Nephron (organoid): Measurements from ENCODE around the gene KRTAP12-3.

Source experiments
- H3K27ac Mint-ChIP-seq, 3 experiments: 2 replicates each; pipeline ENCODE4 v1.8.0; 2020; ENCODE audit warnings: mixed read lengths in 3 of 3, mild to moderate bottlenecking in 2 of 3, moderate library complexity in 1 of 3
- H3K27me3 Mint-ChIP-seq: 2 replicates; pipeline ENCODE4 v1.8.0; 2021; ENCODE audit warnings: low read depth, mild to moderate bottlenecking, moderate library complexity, mixed read lengths
- H3K36me3 Mint-ChIP-seq: 2 replicates; pipeline ENCODE4 v1.8.0; 2020; ENCODE audit warnings: low read depth, mixed read lengths
- H3K4me1 Mint-ChIP-seq: 2 replicates; pipeline ENCODE4 v1.8.0; 2020; ENCODE audit warnings: mixed read lengths
- H3K4me3 Mint-ChIP-seq, 3 experiments: 2 replicates each; pipeline ENCODE4 v1.8.0; 2020; ENCODE audit warnings: mild to moderate bottlenecking in 3 of 3, mixed read lengths in 3 of 3, moderate library complexity in 2 of 3
- H3K9me3 Mint-ChIP-seq: 2 replicates; pipeline ENCODE4 v1.8.0; 2020; ENCODE audit warnings: mixed read lengths
- TF ChIP-seq, protein P1 (sequence below), 3 experiments: fragments of 200-600 bp; sonication (generic); IDR thresholded peaks; one replicate each; pipeline ENCODE4 v1.5.0; 2021; ENCODE audit warnings: antibody characterized with exemption in 3 of 3; ENCODE audit not compliant: unreplicated experiment in 3 of 3

The KRTAP12-3 gene

DNA sequence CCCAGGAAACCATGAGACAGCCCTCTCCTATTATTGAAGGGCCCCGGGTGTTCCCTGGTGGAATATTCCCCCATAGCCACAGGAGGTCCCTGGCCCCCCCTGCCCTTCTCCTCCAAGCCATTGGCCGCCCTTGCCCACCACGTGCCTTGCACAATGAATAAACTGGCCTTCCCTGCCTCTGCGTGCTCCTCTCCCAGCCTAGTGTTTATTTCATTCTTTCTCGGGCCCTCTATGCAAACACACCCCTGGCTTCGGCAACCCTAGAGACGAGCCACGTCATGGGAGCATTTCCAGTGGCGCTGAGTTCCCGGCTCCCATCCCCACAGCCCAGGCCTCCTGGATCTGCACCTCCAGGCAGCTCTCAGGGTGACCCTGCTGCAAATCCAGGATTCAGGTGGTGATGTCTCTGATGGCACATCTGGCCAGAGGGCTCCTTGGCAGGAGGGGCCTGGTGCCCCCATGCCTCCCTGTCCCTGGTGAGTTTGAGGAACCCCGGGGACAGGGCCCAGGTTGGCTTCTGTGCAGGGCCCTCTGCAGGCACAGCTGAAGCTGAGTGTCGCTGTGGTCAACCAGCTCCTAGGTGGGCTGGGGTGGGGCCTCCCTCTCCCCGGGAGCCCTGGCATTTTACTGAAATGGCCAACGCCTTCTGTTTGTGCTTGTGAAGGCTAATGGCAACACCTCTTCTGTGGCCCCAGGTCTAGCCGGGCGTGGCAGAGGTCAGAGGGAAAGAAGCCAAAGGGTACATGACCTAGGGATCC lies 45.4 kb downstream of the KRTAP12-3 start:
- H3K4me1 Mint-ChIP-seq, result peaks cover 11% of the 10 kb centered on the region
- TF ChIP-seq, protein P1, sequence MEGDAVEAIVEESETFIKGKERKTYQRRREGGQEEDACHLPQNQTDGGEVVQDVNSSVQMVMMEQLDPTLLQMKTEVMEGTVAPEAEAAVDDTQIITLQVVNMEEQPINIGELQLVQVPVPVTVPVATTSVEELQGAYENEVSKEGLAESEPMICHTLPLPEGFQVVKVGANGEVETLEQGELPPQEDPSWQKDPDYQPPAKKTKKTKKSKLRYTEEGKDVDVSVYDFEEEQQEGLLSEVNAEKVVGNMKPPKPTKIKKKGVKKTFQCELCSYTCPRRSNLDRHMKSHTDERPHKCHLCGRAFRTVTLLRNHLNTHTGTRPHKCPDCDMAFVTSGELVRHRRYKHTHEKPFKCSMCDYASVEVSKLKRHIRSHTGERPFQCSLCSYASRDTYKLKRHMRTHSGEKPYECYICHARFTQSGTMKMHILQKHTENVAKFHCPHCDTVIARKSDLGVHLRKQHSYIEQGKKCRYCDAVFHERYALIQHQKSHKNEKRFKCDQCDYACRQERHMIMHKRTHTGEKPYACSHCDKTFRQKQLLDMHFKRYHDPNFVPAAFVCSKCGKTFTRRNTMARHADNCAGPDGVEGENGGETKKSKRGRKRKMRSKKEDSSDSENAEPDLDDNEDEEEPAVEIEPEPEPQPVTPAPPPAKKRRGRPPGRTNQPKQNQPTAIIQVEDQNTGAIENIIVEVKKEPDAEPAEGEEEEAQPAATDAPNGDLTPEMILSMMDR (IDR thresholded peaks at IDR 0.05; ENCODE audit: unreplicated experiment in 3 of 3), result no peak
- no peaks in the 10 kb centered on the region for H3K36me3 Mint-ChIP-seq
- no peak overlapping the region for H3K27ac Mint-ChIP-seq
- no peak overlapping the region for H3K4me3 Mint-ChIP-seq
- H3K9me3 Mint-ChIP-seq, result peaks cover 5% of the 10 kb centered on the region
- H3K27me3 Mint-ChIP-seq, result peaks cover 91% of the 10 kb centered on the region

DNA sequence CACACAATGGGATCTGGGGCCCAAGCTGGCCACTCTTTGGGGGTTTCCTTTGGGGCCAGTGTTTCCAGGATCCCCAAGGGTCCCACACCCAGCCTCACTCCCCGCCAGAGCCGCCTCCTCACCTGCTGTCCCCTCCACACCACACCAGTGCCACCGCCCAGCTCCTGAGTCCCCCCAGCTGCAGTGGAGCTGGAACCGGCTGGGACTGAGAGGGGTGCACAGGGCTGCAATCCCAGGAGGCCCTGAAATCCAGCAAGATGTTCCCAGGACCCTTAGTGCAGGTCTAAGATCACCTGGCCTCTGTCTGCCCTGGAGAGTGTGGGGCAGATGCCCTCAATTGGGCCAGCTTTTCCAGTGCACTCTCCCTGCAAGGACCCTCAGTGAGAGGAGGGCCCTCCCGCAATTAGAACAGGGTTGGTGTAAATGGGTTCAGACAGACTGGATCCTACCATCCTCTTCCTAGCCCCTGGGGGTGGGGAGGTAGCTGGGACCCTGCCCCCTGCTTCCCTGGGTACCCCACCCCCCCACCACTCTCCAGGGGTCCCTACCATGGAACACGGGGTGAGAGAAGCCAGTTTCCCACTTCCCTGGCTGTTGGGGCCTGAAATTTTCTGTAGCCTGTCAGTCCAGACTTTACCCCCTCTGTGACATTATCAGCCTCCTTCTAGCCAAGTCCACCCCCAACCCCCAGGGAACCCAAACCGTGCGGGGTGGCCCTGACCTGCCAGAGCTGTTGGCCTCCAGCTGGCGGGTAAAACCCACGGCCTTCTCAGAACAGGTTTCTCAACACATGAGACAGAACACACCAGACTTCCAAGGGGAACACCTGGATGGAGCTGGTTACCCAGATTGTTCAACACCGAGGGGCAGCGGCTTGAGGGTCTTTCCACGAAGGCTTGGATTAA lies 46.3 kb downstream of the KRTAP12-3 start:
- peaks cover 5% of the 10 kb centered on the region for H3K9me3 Mint-ChIP-seq

DNA sequence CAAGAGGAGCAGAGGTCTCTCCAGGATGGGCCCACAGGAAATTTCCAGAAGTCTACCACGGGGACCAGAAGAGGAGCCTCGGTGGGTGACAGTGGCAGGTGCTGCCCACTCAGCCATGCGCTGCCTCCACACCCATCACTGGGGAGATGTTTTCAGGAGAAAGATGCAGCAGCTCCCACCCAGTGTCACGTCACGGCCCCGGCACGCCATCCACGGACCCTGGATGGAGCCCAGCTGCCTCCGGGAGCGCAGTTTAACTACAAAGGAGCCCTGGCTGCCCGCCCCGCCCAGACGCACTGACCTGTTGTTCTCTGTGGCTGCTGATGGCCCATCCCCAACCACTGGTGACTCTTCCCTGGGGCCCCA lies 46.9 kb downstream of the KRTAP12-3 start:
- peaks cover 10% of the 10 kb centered on the region for H3K4me1 Mint-ChIP-seq
- peaks cover 5% of the 10 kb centered on the region for H3K9me3 Mint-ChIP-seq
- no peak overlapping the region for H3K27ac Mint-ChIP-seq
- H3K4me3 Mint-ChIP-seq, result no peak overlapping the region
- TF ChIP-seq, protein P1 (IDR thresholded peaks at IDR 0.05; ENCODE audit: unreplicated experiment in 3 of 3), result no peak
- no peaks in the 10 kb centered on the region for H3K36me3 Mint-ChIP-seq
- H3K27me3 Mint-ChIP-seq, result peaks cover 99% of the 10 kb centered on the region

More for the DNA sequence above, 46.3 kb downstream of the KRTAP12-3 start:
- Mint-ChIP-seq H3K27ac (no peak overlapping the region), H3K27me3 (peaks cover 92% of the 10 kb centered on the region), H3K36me3 (no peaks in the 10 kb centered on the region), H3K4me3 (no peak overlapping the region), H3K4me1 (peaks cover 5% of the 10 kb centered on the region)
- TF ChIP-seq, protein P1 (IDR thresholded peaks at IDR 0.05; ENCODE audit: unreplicated experiment in 3 of 3), result no peak

DNA sequence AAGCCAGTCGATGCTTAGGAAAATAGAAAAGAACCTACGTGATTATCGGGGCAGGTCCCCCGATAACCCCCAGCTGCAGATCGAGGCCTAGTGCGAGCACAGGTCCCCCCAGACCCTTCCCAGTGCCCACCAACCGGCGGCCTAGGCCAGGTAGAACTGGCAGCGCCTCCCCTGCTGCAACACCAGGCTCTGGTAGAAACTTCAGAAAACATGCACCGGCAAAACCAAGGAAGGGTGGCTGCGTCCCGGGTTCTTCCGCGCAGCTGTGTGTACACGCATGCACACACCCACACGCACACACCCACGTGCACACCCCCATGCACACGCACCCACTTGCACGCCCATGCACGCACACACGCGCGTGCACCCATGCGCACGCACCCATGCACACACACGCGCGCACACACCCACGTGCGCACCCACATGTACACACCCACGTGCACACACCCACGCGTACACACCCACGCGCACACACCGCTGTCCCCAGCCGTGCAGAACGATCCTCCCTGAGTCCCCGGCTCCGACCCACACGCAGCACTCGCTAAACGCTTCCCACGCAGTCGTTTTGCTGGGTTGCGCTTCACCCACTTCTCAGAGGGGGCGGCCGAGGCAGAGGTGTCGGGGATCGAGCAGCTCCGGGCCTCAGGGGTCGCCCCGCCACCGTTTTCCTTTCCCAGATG lies 48.4 kb downstream of the KRTAP12-3 start:
- no peaks in the 10 kb centered on the region for H3K36me3 Mint-ChIP-seq
- peaks cover 19% of the 10 kb centered on the region for H3K4me1 Mint-ChIP-seq
- TF ChIP-seq, protein P1 (IDR thresholded peaks at IDR 0.05; ENCODE audit: unreplicated experiment in 3 of 3), result no peak
- H3K4me3 Mint-ChIP-seq, result peak overlapping the region in 1 of 3 experiments; percentile 39
- H3K27ac Mint-ChIP-seq, result no peak overlapping the region
- H3K9me3 Mint-ChIP-seq, result peaks cover 5% of the 10 kb centered on the region
- H3K27me3 Mint-ChIP-seq, result peaks cover 100% of the 10 kb centered on the region

DNA sequence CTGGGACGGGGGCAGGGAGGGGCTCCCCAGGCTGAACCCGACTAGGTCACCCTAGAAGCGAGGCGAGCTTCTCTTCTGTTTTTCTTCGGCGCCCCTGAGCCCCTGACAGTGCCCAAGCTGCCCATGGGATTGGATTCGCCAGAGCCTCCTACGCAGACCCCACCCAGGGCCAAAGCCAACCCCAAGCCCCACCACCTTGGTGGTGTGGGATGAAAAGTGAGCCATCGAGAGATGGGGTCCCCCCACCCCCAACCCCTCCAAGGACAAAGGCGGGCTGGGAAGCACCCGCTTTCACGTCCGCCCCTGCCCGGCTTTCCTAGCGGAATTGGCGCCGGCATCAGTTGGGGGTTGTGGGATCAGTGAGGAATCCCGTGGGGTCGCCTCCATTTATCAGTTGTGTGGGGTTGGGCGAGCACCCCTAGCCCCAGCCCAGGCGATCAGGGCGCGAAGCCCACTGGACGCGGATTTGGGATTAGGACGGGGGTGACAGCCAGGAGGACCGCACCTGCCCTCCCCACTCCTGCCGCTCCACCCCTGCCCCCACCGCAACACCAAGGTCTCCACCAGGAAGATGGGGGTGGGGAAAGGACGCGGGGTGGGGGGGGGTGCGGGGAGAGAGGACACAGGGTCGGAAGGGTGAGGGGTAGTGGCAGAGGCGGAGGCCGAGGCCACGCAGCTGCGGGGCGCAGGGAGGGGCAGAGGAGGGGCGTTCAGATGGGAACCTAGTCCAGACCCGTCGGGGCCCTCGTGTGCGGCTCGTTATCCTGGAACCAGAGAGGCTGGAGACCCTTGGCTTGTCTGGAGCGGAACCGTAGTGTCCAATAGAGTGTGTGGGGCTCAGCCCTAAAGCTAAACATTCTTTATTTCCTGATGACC lies 49.2 kb downstream of the KRTAP12-3 start:
- Mint-ChIP-seq H3K36me3 (no peaks in the 10 kb centered on the region), H3K9me3 (peaks cover 5% of the 10 kb centered on the region), H3K4me1 (peaks cover 19% of the 10 kb centered on the region), H3K4me3 (no peak overlapping the region), H3K27ac (no peak overlapping the region), H3K27me3 (peaks cover 100% of the 10 kb centered on the region)
- TF ChIP-seq, protein P1 (IDR thresholded peaks at IDR 0.05; ENCODE audit: unreplicated experiment in 3 of 3), result no peak
